Right renal cortex interstitium (tissue), 3 donors: ENCODE measurements around the gene LEKR1. TPM values are rescaled to one million over a fixed set of nuclear protein-coding genes. Genes with fewer than 3 reads are reported as not detected.
"Not testable (repeated sequence)": the region's sequence is repeated elsewhere in the genome, so short reads cannot be mapped to it uniquely, and the experiment has no call there.

ENCODE experiments used
- DNase-seq, 3 donors: peaks; one replicate each; pipeline ENCODE4 v3.0.0-alpha.2; 2013; ENCODE audit warnings: low read depth in 3 of 3, low spot score in 2 of 3
- polyA plus RNA-seq, 3 donors: library from polyadenylated mRNA; unstranded; fragments of 120-200 nt; gene quantifications; one replicate each; pipeline ENCODE4 v1.2.1, GENCODE V29; 2013; ENCODE audit not compliant: insufficient read length in 3 of 3

Gene LEKR1
- polyA plus RNA-seq, 3 donors: 2.3 to 2.6 (median 2.5) TPM

DNA sequence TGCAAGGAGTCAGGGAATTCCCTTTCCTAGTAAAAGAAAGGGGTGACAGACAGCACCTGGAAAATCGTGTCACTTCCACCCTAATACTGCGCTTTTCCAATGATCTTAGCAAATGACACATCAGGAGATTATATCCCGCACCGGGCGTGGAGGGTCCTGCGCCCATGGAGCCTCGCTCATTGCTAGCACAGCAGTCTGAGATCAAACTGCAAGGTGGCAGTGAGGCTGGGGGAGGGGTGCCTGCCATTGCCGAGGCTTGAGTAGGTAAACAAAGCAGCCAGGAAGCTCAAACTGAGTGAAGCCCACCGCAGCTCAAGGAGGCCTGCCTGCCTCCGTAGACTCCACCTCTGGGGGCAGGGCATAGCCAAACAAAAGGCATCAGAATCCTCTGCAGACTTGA is 140.2 kb downstream of the LEKR1 start:
- not testable (repeated sequence) for DNase-seq

DNA sequence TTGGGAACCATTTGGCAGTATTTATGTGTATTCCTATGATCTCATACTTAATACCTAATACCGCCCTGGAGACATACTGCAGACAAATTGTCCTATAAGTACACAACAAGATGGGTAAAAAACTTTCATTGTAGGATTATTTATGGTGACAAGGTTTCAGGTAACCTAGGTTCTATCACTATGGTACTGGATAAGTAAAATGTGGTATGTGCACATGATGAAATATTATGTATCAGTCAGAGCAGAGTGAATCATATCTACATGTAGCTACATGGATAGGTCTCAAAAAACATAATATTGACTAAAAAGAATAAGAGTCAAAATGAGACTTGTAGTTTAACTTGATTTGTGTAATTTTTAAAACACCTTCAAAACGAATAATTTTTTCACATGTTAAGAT is 147.8 kb downstream of the LEKR1 start:
- DNase-seq: no peak

DNA sequence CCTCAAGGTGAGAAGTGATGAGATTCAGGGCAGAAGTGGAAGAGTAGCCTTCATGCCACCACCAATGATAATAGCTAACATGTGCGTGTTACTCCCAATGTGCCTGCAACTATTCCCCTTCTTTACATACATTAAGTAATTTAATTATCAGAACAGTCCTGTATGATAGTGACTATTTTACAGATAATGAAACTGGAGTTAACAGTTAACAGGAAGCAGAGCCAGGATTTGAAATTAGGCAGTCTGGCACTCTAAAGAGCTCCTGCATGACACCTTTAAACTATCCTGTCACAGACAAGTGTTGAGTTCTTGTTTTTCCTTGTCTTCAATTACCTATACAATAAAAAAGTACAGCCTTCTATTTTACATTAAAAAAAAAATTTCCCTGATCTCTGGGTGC is 148.8 kb downstream of the LEKR1 start:
- DNase-seq: no peak

DNA sequence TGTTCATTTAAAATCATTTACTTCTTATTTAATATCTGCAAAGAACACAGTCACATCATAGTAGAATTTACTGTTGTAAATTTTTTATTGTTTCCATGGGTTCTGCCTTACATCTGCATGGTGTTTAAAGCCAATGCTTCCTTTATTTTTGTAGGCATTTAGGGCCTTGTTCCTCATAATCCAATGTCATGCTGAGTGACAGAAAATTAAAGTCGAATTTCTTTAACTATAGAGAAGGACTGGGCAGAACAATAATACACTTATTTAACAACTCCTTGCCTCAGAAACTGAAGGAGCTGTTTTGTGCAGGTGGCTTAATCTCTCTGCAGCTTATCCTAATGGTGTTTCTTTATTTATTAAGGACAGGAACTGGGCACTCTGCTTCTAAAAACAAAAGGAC is 149.6 kb downstream of the LEKR1 start:
- DNase-seq: no peak

DNA sequence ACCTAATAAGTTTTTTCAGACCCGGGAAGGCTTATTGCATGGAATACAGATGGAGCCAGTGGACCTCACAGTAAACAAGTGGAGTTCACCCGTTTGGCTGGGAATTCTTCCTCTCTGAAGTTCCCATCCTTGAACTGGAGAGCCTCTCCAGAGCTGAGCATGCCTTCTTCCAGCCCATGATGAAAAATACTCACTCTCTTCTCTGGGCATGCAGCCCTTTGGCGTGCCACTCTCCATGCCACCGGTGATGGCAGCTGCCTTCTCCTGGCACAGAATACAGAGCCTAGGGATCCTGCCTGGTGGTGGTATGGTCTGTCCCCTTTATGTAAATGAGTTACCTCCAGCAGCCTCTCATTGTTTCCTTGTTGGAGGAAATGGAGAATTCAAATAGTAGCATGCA is 150.8 kb downstream of the LEKR1 start:
- no peak for DNase-seq

DNA sequence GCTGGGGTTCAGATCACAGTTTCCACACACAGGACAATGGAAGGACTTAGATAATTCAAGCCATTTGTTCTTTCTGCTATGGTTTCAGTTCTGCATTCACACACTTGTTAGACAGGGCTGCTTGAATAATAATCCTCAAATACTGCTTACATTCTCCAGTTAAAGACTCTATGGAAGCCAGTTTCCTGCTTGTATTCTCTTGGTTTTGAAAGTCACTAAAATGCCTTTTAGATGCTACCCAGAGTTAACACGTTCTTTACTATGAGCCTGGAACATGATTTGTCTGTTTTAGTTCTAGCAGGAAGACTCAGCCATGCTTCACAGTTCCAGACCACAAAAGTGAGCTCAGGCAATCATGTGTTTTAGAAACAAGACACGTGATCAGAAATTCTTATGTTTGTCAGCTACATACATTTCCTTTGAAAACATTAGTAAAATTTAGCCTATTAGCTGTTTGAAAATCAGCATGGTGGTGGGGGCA is 152.4 kb downstream of the LEKR1 start:
- no peak for DNase-seq

DNA sequence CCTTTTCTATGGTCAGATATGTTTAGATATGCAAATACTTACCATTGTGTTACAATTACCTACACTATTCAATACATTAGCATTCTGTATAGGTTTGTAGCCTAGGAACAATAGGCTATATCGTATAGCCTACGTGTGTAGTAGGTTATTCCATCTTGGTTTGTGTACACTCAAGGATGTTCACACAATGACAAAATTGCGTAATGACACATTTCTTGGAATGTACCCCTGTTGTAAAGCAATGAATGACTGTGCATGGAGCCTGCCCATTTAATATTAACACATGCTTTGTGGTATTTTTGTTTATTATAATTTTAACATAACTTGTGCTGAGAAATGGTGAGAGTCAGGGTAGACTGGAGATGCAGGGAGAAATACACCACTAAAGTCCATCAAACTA is 154.9 kb downstream of the LEKR1 start:
- DNase-seq: no peak

DNA sequence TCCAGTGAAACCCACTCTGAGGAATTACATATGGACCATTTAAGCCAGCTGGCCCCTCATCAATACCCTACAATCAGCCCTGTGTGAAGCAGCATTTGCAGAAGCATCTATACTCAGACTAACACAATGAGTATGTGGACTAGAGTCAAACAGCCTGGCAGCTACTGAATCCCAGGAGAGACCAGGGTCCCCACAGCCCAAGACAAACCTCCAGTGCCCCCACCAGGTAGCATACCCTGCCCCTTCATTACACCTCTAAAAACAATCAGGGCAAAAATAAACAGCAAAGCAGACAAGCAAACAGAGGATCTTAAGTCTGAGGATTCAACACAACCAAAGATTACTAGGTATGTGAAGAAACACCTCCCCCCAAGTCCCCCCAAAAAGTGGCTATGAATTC is 157.4 kb downstream of the LEKR1 start:
- DNase-seq: no peak

DNA sequence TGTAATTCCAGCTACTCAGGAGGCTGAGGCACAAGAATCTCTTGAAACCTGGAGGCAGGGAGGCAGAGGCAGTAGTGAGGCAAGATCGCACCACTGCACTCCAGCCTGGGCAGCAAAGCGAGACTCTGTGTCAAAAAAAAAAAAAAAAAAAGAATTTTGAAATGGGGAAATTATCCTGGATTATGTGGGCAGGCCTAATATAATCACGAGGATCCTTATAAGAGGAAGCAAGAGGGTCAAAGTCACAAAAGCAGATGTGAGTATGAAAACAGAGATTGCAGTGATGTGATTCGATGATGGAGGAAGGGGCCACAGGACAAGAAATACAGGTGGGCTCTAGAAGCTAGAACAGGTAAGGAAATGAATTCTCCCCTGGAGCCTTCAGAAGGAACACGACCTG is 159.6 kb downstream of the LEKR1 start:
- no peak for DNase-seq

DNA sequence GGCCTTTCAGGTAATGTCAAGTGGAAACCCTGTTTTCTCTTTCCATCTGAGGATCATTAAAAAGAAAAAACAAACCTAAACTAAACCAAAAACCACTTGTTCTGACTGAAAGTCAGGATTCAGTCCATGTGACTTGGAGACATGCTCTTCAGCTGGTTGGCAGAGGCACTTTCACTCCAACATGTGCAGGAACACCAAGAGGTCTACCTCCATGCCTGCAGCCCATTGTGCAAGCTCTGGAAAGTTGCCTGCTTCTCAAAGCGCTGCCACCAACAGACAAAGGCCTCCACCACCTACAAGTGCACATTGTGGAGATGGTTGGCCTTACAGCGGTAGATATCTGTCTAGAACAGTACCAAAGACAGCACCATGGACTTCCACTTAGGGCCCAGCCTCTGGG is 161.8 kb downstream of the LEKR1 start:
- no peak for DNase-seq

DNA sequence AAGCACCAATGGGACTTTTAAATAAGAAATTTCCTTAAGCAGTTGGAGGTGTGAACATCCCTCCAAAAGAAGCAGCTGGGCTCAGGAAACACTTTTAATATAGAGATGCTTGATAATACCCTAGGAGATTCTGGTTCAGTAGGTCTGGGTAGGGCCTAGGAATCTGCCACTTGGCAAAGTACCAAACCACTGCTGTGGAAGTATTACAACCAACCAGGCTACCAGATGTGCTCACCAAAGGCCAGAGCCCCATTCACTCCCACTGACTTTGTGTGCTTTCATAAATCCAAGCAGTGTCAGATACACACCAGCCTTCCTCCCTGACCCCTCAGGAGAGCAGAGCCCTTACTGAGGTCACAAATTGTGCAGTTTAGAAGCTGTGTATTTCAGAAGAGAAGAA is 171.2 kb downstream of the LEKR1 start:
- no peak for DNase-seq

DNA sequence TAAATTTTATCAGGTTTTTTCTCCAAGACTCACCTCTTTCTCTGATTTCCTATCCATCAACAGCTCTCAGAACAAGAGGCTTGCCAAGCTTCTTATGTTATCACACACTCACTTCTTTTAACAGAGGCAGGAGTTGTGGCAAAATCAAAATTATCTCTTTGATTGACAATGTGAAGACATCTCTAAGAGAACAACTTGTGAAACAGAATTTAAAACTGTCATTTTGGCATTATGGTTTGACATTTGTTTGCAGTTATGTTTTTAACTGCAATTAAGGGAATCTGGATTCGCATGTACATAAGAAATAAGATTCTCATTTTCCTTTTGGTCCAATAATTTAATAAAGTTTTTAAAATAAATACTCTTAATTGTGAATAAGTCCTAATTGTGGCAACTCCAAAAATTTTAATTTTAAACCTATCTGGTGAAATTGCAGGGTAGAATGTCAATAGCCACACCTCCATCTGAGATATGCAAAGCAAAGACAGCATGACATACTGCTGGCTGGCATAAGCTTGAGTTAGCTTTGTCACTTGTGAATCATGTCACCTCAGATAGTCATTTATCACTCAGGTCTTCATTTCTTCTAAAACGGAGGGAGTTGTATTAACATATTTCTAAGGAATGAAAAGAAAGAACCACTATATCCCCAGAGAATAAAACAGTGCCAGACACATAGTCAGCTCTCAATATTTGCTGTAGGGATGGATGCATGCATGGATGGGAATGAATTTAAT is 175.2 kb downstream of the LEKR1 start:
- no peak for DNase-seq

DNA sequence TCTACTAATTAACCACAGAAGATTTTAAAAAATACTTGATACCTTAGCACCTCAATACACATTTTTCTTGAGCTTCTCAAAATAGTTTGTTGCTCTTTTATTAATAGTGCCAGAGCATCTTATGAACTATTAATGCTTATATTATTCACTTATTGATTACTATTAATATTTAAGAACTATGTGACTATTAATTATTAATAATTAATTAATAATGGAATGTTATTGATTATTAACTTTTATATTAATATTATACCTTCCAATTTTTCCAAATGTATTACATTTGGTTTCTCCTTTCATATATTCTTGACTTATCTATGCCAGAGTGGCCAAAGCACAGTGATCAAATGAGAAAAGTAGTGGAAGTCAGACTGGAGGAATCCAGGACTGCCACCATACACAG is 195.5 kb downstream of the LEKR1 start:
- no peak for DNase-seq

DNA sequence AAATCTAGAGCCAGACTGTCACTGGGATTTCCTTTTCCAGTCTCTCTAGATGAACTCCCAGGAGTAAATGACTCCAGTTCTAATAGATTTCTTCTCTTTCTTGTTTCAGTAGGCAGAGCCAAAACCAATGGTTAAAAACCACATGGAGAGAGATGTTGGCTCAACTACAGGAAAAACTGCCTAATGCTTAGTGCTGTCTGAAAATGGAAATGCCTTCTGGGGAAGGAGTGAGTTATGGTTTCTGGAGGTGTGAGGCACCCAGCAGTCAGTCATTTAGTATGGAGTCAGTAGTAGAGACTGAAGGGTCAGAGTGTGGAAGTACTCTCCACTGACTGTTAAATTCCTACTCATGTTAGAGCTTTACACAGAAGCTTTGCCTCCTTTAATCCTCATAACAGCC is 197.1 kb downstream of the LEKR1 start:
- DNase-seq: no peak

DNA sequence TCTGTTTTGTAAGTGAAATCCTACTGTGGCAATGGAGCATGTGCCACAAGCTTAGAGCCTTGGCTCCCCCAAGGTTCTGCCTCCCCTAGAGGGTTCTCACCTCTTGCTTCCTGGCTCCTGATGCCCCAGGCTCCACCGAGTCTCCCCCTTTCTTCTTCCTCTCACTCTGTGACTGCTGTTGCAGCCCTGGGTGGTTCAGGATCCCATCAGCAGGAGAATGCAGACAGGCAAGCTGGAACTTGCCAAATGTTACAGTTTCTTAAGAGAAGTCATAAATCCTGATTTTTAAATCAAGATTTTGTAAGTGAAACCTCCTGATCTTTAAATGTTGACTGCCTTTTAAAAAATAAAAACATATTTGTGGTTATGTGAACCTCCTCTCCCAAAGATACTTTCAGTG is 199.9 kb downstream of the LEKR1 start:
- no peak for DNase-seq

DNA sequence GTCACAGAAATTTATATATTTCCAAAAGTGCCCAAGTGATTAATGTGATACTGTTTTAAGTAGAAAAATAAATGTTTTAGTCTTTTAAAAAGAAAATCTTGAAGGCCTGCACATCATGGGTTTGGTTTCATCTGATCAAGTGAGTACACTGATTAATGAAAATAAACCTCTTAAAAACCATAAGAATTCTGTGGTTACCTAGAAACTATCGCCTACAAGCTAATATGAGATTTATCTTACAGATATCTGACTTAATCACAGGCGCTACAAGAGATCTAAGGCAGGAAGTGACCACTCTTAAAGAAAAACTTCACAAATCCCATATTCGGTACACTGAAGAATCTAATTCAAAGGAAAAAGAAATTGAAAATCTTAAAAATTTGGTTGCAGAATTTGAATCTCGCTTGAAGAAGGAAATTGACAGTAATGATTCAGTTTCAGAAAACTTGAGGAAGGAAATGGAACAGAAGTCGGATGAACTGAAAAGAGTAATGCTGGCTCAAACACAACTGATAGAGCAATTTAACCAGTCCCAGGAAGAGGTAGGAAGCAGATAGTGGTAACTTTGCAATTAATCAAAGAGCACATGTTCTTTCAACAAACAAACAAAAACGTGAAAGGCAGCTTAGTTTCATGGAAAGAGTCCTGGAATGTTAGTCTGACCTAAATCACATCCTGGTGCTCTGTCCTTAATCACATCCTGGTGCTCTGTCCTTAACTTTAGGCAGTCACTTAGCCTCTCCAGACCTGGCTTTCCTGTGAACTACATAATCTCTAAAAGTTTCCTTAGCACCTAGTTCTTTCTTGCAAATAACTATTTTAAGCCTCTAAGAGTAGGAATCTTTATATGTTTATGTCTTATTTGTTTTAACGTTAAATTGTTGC is 201.9 kb downstream of the LEKR1 start:
- DNase-seq: no peak

DNA sequence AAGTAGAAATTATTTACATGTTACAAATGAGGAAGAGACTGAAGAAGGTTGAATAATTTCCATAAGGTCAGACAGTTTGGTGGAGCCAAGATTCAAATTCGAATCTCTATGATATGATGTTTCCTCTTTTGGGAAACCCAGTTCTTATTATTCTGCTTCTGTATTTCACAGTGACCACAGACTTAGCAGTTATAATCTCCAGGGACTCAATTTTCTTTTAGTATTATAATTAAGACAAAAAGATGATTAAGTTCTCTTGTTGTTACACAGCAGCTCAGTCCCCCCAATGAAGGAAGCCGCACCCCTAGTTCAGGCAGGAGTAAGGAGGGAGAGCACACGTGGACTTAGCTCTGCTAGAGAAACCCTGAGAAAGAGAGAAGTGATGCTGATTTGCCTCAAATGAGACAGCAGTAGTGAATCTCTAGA is 203.2 kb downstream of the LEKR1 start:
- no peak for DNase-seq

DNA sequence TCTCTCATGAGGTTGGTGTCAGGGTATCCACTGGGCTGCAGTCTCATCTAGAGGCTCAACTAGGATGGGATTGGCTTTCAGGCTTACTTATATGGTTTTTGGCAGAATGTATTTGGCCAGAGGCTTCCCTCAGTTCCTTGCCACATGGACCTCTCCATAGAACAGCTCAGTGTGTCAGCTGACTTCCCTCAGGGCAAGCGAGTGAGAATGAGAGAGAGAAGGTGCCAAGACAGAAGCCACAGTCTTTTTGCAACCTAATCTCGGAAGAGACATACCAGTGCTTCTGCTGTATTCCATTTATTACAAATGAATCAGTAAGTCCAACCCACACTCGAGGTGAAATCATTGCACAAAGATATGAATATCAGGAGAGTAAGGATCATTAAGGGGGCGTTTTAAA is 204.6 kb downstream of the LEKR1 start:
- no peak for DNase-seq

DNA sequence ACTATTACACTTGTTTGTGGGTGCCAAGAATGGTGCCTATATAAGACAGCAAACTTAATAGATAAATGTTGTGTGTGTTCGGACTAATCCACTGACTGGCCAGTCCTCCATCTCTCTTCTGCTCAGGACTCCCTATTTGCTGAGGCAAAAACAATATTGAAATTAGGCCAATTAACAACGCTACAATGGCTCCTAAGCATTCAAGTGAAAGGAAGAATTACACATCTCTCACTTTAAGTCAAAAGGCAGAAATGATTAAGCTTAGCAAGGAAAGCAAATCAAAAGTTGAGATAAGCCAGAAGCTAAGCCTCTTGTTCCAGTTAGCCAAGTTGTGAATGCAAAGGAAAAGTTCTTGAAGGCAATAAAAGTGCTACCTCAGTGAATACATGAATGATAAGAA is 206.8 kb downstream of the LEKR1 start:
- no peak for DNase-seq

DNA sequence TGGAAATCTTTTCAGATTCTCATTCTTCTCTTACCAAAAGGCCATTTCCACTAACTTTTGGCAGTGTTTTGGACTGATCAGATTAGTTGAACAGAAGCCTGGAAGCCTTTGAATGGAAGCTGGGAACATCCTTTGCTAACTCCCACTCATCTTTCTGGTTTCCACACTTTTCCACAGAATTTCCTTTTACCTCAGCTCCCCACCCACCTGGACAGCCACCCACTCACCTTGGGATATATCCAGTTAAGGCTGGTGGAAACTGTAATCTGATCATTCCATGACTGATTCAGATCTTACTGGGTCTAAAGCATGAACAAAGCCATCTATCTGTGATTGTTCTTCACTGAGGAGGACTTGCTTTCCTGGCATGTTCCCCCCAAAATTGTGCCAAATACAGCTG is 214.3 kb downstream of the LEKR1 start:
- no peak for DNase-seq

DNA sequence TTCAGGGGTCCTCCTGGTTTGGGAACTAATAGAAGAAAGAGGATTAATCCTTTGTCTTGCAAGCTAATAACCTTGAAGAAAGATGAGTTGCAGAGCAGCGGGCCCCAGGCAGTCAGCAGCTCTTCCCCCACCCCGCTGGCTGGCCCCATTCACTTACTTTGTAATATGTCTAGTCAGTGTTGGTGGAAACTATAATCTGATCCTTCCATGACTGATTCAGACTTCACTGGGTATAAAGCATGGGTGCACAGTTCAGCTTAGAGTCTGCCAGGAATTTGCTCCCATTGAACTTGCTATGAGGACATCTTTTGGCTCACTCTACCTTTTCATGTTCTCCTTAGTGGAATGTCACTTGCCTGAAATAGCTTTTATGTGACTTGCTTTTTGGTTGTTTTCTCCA is 216.1 kb downstream of the LEKR1 start:
- DNase-seq: no peak

DNA sequence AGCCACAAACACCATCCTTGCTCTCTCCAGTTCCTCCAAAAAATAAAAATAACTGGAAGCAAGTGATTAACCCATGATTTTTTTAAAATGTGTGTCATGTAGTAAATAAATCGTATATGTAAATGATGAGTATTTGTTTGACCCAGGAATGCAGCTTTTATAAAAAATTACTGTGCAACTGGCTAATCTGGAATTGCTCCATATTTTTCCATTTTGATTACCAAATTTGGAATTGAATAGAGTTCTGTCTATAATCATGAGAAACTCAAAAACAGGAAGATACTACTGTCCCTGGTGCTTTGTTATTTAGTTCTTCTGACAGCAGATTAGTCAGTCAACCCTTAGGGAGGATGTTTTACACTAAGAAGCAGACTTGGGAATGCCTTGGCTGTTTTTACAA is 217.6 kb downstream of the LEKR1 start:
- no peak for DNase-seq
